NB4 (cell line): Measurements from ENCODE around the gene ARL6IP6.

Source experiments
- MYC ChIP-seq: IDR thresholded peaks from 2 replicates; pipeline ENCODE4 v1.6.1; 2011; ENCODE audit warnings: low read depth, low read length
- TF ChIP-seq, protein P1 (sequence below): IDR thresholded peaks from one replicate; pipeline ENCODE4 v1.5.1; 2012; ENCODE audit warnings: low read depth, low read length
- TF ChIP-seq, protein P2 (sequence below): IDR thresholded peaks from 2 replicates; pipeline ENCODE4 v1.6.1; 2011; ENCODE audit warnings: low read depth, low read length

DNA sequence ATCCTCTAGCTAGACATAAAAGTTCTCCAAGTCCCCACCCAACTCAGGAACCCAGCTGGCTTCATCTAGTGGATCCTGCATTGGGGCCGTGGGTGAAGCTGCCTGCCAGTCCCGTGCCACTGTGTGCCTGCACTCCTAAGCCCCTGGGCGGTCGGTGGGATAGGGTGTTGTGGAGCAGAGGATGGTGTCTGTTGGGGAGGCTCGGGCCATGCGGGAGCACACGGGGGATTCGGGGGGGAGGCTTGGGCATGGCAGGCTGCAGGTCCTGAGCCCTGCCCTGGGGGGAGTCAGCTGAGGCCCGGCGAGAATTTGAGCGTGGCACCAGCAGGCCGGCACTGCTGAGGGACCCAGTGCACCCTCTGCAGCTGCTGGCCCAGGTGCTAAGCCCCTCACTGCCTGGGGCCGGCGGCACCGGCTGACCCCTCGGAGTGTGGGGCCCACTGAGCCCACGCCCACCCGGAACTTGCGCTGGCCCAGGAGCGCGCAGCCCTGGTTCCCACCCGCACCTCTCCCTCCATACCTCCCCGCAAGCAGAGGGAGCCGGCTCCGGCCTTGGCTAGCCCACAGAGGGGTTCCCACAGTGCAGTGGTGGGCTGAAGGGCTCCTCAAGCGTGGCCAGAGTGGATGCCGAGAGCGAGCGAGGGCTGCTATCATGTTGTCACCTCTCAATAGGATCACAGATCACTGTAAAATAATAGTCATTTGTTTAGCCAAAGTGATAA lies 86.4 kb downstream of the ARL6IP6 start:
- TF ChIP-seq, protein P1, sequence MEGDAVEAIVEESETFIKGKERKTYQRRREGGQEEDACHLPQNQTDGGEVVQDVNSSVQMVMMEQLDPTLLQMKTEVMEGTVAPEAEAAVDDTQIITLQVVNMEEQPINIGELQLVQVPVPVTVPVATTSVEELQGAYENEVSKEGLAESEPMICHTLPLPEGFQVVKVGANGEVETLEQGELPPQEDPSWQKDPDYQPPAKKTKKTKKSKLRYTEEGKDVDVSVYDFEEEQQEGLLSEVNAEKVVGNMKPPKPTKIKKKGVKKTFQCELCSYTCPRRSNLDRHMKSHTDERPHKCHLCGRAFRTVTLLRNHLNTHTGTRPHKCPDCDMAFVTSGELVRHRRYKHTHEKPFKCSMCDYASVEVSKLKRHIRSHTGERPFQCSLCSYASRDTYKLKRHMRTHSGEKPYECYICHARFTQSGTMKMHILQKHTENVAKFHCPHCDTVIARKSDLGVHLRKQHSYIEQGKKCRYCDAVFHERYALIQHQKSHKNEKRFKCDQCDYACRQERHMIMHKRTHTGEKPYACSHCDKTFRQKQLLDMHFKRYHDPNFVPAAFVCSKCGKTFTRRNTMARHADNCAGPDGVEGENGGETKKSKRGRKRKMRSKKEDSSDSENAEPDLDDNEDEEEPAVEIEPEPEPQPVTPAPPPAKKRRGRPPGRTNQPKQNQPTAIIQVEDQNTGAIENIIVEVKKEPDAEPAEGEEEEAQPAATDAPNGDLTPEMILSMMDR: no peak
- TF ChIP-seq, protein P2, sequence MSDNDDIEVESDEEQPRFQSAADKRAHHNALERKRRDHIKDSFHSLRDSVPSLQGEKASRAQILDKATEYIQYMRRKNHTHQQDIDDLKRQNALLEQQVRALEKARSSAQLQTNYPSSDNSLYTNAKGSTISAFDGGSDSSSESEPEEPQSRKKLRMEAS: no peak
- no peak for TF ChIP-seq MYC
